Measurements from ENCODE around the gene MAGEA10. TPM values are rescaled to one million over a fixed set of nuclear protein-coding genes. Genes with fewer than 3 reads are reported as not detected.
"Not testable (repeated sequence)": the region's sequence is repeated elsewhere in the genome, so short reads cannot be mapped to it uniquely, and the experiment has no call there.

The MAGEA10 gene
- not detected for total RNA-seq
- not detected for polyA plus RNA-seq
- long read RNA-seq, donor 1 = 0 reads
- long read RNA-seq, donor 2 = 0 reads
- long read RNA-seq, donor 3 = 0 reads

DNA sequence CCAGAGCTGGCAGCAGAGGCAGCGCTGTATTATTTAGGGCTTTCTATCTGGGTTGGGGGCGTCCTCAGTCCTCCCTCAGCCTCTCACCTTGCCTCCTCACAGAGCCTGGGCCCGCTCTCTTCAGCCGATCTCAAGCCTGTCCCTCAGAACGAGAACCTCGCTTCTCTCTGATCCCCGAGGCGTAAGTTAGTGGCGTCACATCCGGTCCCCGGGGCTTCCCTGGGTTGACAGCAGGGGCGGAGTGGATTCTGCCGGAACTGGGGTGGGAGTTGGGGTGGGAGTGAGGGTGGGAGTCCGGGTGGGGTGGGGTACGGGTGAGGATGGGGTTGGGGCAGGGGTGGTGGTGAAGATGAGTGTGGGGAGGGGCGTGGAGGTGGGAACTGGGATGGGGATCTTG, at the start of gene MAGEA10:
TSS of gene MAGEA10 (minus strand) at position 190 of the 397 bp plus-strand sequence. CDS start 2,957 bp downstream, outside the sequence.
- Histone ChIP-seq H3K27ac (no peak within 1 kb of the TSS), H3K36me3 (no peaks in the 10 kb centered on the region), H3K27me3 (no peaks in the 10 kb centered on the region), H3K4me3 (no peak within 1 kb of the TSS), H3K4me1 (ENCODE audit: insufficient read depth) (no peaks in the 10 kb centered on the region), H3K9me3 (no peaks in the 10 kb centered on the region)
- TF ChIP-seq POLR2A (IDR thresholded peaks at IDR 0.05) = no peak
- no peak for TF ChIP-seq CTCF (IDR thresholded peaks at IDR 0.05)
- TF ChIP-seq EP300 (IDR thresholded peaks at IDR 0.05) = no peak
- intact Hi-C loops (cut with DNase I) = no loop called here
- WGBS, 3 donors = 88 to 91% (median 88%) methylated on average over 13 to 16 of the region's 16 CpGs
- DNase-seq = no peak

- H3K36me3 ChIP-seq = no peaks in the 10 kb centered on the region
- intact Hi-C loops (cut with DNase I) = no loop called here
- TF ChIP-seq EP300 (IDR thresholded peaks at IDR 0.05) = no peak
- no peak for TF ChIP-seq POLR2A (IDR thresholded peaks at IDR 0.05)
- TF ChIP-seq CTCF (IDR thresholded peaks at IDR 0.05) = no peak
- H3K4me1 ChIP-seq (ENCODE audit: insufficient read depth) = no peaks in the 10 kb centered on the region
- H3K27me3 ChIP-seq = no peaks in the 10 kb centered on the region
- no peak for DNase-seq
- H3K9me3 ChIP-seq = no peaks in the 10 kb centered on the region
- 72 to 80% (median 72%) methylated on average over 5 of the region's 5 CpGs for WGBS, 3 donors
- H3K27ac ChIP-seq = no peak overlapping the region
- no peak overlapping the region for H3K4me3 ChIP-seq
Measured at GRCh38 chrX:152177497-152178269, 39.3 kb upstream of the MAGEA10 start.

DNA sequence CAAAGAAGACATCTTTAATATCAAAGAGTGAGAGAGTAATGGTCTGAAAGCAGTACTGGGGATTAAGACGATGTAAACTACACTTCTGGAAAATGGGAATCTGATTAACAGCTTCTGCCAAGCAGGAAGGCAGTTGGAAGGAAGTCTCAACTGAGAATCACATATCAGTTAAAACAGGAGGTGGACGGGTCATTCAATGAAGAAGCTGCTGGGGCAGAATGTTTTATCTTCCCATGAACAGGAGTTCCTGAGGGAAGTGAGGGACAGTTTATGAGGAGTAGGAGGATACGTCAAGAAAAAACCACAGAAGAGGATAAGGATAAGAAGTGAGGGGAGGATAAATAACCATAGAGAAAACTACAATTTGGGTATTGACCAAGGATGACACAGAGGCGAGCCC, 38.7 kb upstream of the MAGEA10 start:
- no peaks in the 10 kb centered on the region for H3K4me1 ChIP-seq (ENCODE audit: insufficient read depth)
- no peak overlapping the region for H3K4me3 ChIP-seq
- no peak overlapping the region for H3K27ac ChIP-seq
- no peak for DNase-seq
- no peaks in the 10 kb centered on the region for H3K36me3 ChIP-seq
- intact Hi-C loops (cut with DNase I) = no loop called here
- no peaks in the 10 kb centered on the region for H3K27me3 ChIP-seq
- TF ChIP-seq EP300 (IDR thresholded peaks at IDR 0.05) (no peak), CTCF (IDR thresholded peaks at IDR 0.05) (no peak), POLR2A (IDR thresholded peaks at IDR 0.05) (no peak)
- 40 to 45% (median 41%) methylated on average over 4 of the region's 4 CpGs for WGBS, 3 donors
- H3K9me3 ChIP-seq = no peaks in the 10 kb centered on the region

- H3K36me3 ChIP-seq; H3K4me3 ChIP-seq; intact Hi-C loops (cut with DNase I); H3K27ac ChIP-seq; H3K9me3 ChIP-seq; H3K27me3 ChIP-seq; H3K4me1 ChIP-seq (ENCODE audit: insufficient read depth); DNase-seq: not testable (repeated sequence)
- WGBS, 3 donors = 75 to 86% (median 79%) methylated on average over 4 of the region's 4 CpGs
Measured at GRCh38 chrX:152175892-152176291, 37.5 kb upstream of the MAGEA10 start.

DNA sequence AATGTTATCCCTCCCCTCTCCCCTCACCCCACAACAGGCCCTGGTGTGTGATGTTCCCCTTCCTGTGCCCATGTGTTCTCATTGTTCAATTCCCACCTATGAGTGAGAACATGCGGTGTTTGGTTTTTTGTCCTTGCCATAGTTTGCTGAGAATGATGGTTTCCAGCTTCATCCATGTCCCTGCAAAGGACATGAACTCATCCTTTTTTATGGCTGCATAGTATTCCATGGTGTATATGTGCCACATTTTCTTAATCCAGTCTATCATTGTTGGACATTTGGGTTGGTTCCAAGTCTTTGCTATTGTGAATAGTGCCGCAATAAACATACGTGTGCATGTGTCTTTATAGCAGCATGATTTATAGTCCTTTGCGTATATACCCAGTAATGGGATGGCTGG, 35.5 kb upstream of the MAGEA10 start:
- H3K36me3 ChIP-seq; DNase-seq; H3K27me3 ChIP-seq; intact Hi-C loops (cut with DNase I); H3K27ac ChIP-seq; H3K4me1 ChIP-seq (ENCODE audit: insufficient read depth); H3K9me3 ChIP-seq; H3K4me3 ChIP-seq: not testable (repeated sequence)
- 85 to 100% (median 100%) methylated on average over 1 to 2 of the region's 4 CpGs for WGBS, 3 donors

All from ovary (tissue), 10 donors.